H1 (cell line): ENCODE data around the gene GBF1. TPM values are rescaled to one million over a fixed set of nuclear protein-coding genes. Genes with fewer than 3 reads are reported as not detected.

Experiments used
- BCL11A ChIP-seq, 2 experiments: IDR thresholded peaks; one replicate each; pipeline ENCODE4 v1.6.1; 2011; ENCODE audit warnings: low read depth in 2 of 2, low read length in 2 of 2, mild to moderate bottlenecking in 2 of 2
- CEBPB ChIP-seq: IDR thresholded peaks from 2 replicates; pipeline ENCODE4 v1.6.1; 2012; ENCODE audit warnings: low read depth, low read length
- CHD1 ChIP-seq: IDR thresholded peaks from 2 replicates; pipeline ENCODE4 v1.6.1; 2012; ENCODE audit warnings: low read depth, low read length, improper control_type of control experiment
- CHD7 ChIP-seq: fragments of 300-600 bp; sonication (generic); IDR thresholded peaks from 2 replicates; pipeline ENCODE4 v1.7.1; 2012; ENCODE audit warnings: low read length, moderate library complexity, mild to moderate bottlenecking, inconsistent platforms; ENCODE audit not compliant: insufficient replicate concordance
- FOSL1 ChIP-seq: IDR thresholded peaks from 2 replicates; pipeline ENCODE4 v1.6.1; 2011; ENCODE audit warnings: mild to moderate bottlenecking, low read depth, low read length, moderate library complexity; ENCODE audit not compliant: insufficient read depth
- RXRA ChIP-seq: IDR thresholded peaks from 2 replicates; pipeline ENCODE4 v1.6.1; 2011; ENCODE audit warnings: low read depth, mild to moderate bottlenecking, low read length, moderate library complexity; ENCODE audit not compliant: insufficient read depth
- TAF1 ChIP-seq: IDR thresholded peaks from 2 replicates; pipeline ENCODE4 v1.6.1; 2011; ENCODE audit warnings: mild to moderate bottlenecking, low read depth, low read length
- polyA plus RNA-seq, 7 experiments: library from polyadenylated mRNA; depleted of rRNA in 3 of 7; stranded (reverse) in 5 of 7; unstranded in 2 of 7; fragments of >200 nt in 5 of 7; fragments of 200-250 nt in 2 of 7; gene quantifications; 1 replicate in 5 of 7; 2 replicates in 1 of 7; 4 replicates in 1 of 7; pipeline versions ENCODE4 v1.2.1 to v1.2.3, GENCODE V29; 2011 to 2013; ENCODE audit warnings: missing spikeins in 2 of 7, mixed read lengths in 2 of 7
- total RNA-seq: library from RNA; stranded (reverse); fragmentation: NEBNext Ultra II Directional; extraction: Animal tissue kit (Norgen Biotek cat#: 25700); gene quantifications from 2 replicates; pipeline ENCODE4 v1.2.1, GENCODE V29; 2021

The GBF1 gene
- total and polyA plus RNA-seq, 2 of the 8 experiments (the other 6 are each of a cell fraction or from before 2014, with no cell fraction given) = 11.0 to 25.5 TPM

GRCh38 chr10:102289840-102290239, 44.5 kb downstream of the GBF1 start (continued):
- TF ChIP-seq CHD7 (no peak), CEBPB (no peak), BCL11A (IDR thresholded peaks at IDR 0.05; ENCODE audit: low read depth in 2 of 2, low read length in 2 of 2) (no peak), CHD1 (no peak), FOSL1 (no peak), TAF1 (no peak), RXRA (no peak)
